MM.1S (cell line): ENCODE measurements around the gene PRKG1.

Experiments used
- EZH2 ChIP-seq: fragments of 300-600 bp; sonication (generic); optimal IDR thresholded peaks from 2 replicates; pipeline ENCODE3; 2017; ENCODE audit warnings: low read depth, mild to moderate bottlenecking, antibody characterized with exemption, low read length, mixed read lengths
- EZH2phosphoT487 ChIP-seq: fragments of 300-600 bp; sonication (generic); IDR thresholded peaks from 2 replicates; pipeline ENCODE4 v1.6.1; 2018; ENCODE audit warnings: antibody characterized with exemption, low read length
- TF ChIP-seq, protein P1 (sequence below): fragments of 300-600 bp; sonication (generic); IDR thresholded peaks from 2 replicates; pipeline ENCODE4 v1.5.1; 2016; ENCODE audit warnings: antibody characterized with exemption, low read length, mixed read lengths

DNA sequence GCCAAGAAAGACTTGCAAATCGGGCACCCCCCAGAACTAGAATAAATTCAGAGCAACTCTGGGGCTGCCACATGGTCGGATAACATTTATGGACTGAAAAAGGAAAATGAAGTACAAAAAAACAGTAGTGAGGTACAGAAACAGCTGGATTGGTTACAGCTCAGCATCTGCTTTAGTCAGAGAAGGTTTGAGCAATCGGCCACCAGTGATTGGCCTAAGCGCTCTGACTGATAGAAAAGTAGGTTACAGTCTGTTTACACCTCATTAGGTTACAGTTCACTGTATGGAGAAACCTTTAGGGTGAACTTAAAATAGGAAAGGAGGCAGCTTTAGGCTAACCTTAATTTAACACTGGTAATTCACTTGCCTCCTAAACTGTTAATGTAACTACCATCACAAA lies 1137.8 kb downstream of the PRKG1 start:
- TF ChIP-seq, protein P1, sequence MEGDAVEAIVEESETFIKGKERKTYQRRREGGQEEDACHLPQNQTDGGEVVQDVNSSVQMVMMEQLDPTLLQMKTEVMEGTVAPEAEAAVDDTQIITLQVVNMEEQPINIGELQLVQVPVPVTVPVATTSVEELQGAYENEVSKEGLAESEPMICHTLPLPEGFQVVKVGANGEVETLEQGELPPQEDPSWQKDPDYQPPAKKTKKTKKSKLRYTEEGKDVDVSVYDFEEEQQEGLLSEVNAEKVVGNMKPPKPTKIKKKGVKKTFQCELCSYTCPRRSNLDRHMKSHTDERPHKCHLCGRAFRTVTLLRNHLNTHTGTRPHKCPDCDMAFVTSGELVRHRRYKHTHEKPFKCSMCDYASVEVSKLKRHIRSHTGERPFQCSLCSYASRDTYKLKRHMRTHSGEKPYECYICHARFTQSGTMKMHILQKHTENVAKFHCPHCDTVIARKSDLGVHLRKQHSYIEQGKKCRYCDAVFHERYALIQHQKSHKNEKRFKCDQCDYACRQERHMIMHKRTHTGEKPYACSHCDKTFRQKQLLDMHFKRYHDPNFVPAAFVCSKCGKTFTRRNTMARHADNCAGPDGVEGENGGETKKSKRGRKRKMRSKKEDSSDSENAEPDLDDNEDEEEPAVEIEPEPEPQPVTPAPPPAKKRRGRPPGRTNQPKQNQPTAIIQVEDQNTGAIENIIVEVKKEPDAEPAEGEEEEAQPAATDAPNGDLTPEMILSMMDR, result no peak
- TF ChIP-seq EZH2 (no peak), EZH2phosphoT487 (no peak)
